A673 (cell line): Measurements from ENCODE around the gene AMH. TPM values are rescaled to one million over a fixed set of nuclear protein-coding genes. Genes with fewer than 3 reads are reported as not detected.

ENCODE experiments used
- BruUV-seq: library from RNA; stranded (reverse); fragments of 400-500 nt; replicated peaks from 2 replicates; lab custom pipeline; 2021; lab: Mats Ljungman, UMichigan
- CTCF ChIA-PET: fragments of 300-600 bp; sonication (Branson Sonifier 250); formaldehyde crosslinking; loops from one replicate; lab custom pipeline; 2022; ENCODE audit warnings: antibody characterized with exemption; lab: Charles Lee
- POLR2A ChIA-PET: fragments of 300-600 bp; sonication (Branson Sonifier 250); formaldehyde crosslinking; loops from one replicate; lab custom pipeline; 2022; ENCODE audit warnings: antibody characterized with exemption; ENCODE audit not compliant: low non-redundant PET; lab: Charles Lee
- DNase-seq: peaks from one replicate; pipeline ENCODE4 v3.0.0-alpha.2; 2015; ENCODE audit warnings: low spot score
- H3K27ac ChIP-seq: fragments of 200-600 bp; sonication (generic); 2 replicates; pipeline ENCODE4 v1.5.1; 2016; ENCODE audit warnings: mixed run types, low read depth, mild to moderate bottlenecking, mixed read lengths, antibody characterized with exemption, low read length; ENCODE audit not compliant: poor library complexity, severe bottlenecking
- H3K27me3 ChIP-seq: fragments of 200-600 bp; sonication (generic); replicated peaks from 2 replicates; pipeline ENCODE4 v1.6.1; 2017; ENCODE audit warnings: mixed run types, low read depth, mild to moderate bottlenecking, mixed read lengths, antibody characterized with exemption, low read length; ENCODE audit not compliant: insufficient read depth, poor library complexity
- H3K36me3 ChIP-seq: fragments of 200-600 bp; sonication (generic); 2 replicates; pipeline ENCODE4 v1.6.1; 2016; ENCODE audit warnings: mixed run types, mild to moderate bottlenecking, mixed read lengths, antibody characterized with exemption, low read length; ENCODE audit not compliant: insufficient read depth, poor library complexity, severe bottlenecking
- H3K4me1 ChIP-seq: fragments of 200-600 bp; sonication (generic); 2 replicates; pipeline ENCODE4 v1.6.1; 2017; ENCODE audit warnings: mixed run types, mild to moderate bottlenecking, mixed read lengths, antibody characterized with exemption, low read length; ENCODE audit not compliant: insufficient read depth, poor library complexity, severe bottlenecking
- H3K4me3 ChIP-seq: fragments of 200-600 bp; sonication (generic); 2 replicates; pipeline ENCODE4 v1.5.1; 2016; ENCODE audit warnings: low read depth, mixed run types, mild to moderate bottlenecking, mixed read lengths, low read length; ENCODE audit not compliant: poor library complexity, severe bottlenecking
- H3K9me3 ChIP-seq: fragments of 200-600 bp; sonication (generic); 2 replicates; pipeline ENCODE4 v1.6.1; 2016; ENCODE audit warnings: mixed run types, low read depth, mild to moderate bottlenecking, mixed read lengths, antibody characterized with exemption, low read length; ENCODE audit not compliant: poor library complexity, severe bottlenecking
- EZH2 ChIP-seq: fragments of 200-600 bp; sonication (generic); IDR thresholded peaks from 2 replicates; pipeline ENCODE4 v1.6.1; 2017; ENCODE audit warnings: borderline replicate concordance, low read depth, mild to moderate bottlenecking, mixed read lengths, antibody characterized with exemption, low read length; ENCODE audit not compliant: poor library complexity, severe bottlenecking
- intact Hi-C: fragments of 100-400 bp; cut with micrococcal nuclease; formaldehyde crosslinking; loops from one replicate; pipeline ENCODE4 v1.10.0; 2022; ENCODE audit not compliant: unreplicated experiment
- total RNA-seq: library from RNA; stranded (reverse); gene quantifications from 2 replicates; pipeline ENCODE4 v1.2.3, GENCODE V29; 2021
- TF ChIP-seq, protein P1 (sequence below): fragments of 300-800, 200-600 bp; sonication (generic); conservative IDR thresholded peaks from 2 replicates; pipeline ENCODE4 v1.5.1; 2017; ENCODE audit warnings: low read depth, mild to moderate bottlenecking, antibody characterized with exemption, low read length, moderate library complexity, mixed read lengths

The AMH gene
- total RNA-seq, 1 experiment from 2014 or later: 16.3 TPM

DNA sequence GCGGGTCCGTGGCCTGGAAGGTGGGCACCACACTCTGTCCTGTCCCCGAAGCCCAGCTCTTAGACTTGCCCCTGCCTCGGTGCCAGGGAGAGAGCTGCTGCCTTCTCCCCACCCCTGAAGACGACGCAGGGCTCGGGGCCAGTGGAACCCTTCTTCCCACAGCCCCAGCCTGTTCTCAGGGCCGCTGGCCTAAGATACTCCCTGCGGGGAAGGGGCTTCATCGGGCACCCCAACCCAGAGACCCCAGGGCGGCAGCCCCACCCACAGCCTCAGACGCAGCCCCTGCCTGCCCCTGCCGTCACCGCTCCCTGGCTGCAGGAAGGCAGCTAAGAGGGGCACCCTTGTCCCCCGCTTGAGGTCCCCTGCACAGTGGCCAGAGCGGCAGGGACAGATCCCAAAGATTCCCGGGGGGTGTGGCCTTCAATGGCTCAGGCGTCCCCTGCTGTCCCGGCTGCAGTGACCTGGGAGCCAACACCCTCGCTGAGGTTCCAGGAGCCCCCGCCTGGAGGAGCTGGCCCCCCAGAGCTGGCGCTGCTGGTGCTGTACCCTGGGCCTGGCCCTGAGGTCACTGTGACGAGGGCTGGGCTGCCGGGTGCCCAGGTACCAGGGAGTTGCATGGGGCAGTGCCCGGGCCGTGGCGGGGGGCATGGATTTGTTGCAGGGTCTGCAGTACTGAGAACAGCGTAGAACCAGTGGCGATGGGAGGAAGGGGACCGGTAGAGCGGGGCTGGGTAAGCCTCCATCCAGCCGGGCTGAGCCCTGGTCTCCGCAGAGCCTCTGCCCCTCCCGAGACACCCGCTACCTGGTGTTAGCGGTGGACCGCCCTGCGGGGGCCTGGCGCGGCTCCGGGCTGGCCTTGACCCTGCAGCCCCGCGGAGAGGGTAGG is 1.0 kb downstream of the AMH start:
- peaks cover 28% of the 10 kb centered on the region for H3K36me3 ChIP-seq
- no peak overlapping the region for H3K27ac ChIP-seq
- H3K9me3 ChIP-seq: no peaks in the 10 kb centered on the region
- H3K4me3 ChIP-seq: no peak overlapping the region
- POLR2A ChIA-PET: interaction anchor here (0.5 to 0.7 kb wide), 3 partner anchors 25 to 162 kb away, joined by 3 to 4 read pairs (median 3); no protein-coding TSS in a partner anchor
- BruUV-seq: no TSS peak
- TF ChIP-seq, protein P1, sequence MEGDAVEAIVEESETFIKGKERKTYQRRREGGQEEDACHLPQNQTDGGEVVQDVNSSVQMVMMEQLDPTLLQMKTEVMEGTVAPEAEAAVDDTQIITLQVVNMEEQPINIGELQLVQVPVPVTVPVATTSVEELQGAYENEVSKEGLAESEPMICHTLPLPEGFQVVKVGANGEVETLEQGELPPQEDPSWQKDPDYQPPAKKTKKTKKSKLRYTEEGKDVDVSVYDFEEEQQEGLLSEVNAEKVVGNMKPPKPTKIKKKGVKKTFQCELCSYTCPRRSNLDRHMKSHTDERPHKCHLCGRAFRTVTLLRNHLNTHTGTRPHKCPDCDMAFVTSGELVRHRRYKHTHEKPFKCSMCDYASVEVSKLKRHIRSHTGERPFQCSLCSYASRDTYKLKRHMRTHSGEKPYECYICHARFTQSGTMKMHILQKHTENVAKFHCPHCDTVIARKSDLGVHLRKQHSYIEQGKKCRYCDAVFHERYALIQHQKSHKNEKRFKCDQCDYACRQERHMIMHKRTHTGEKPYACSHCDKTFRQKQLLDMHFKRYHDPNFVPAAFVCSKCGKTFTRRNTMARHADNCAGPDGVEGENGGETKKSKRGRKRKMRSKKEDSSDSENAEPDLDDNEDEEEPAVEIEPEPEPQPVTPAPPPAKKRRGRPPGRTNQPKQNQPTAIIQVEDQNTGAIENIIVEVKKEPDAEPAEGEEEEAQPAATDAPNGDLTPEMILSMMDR: no peak
- TF ChIP-seq EZH2: no peak
- H3K27me3 ChIP-seq: no peaks in the 10 kb centered on the region
- no peaks in the 10 kb centered on the region for H3K4me1 ChIP-seq
- intact Hi-C loops: no loop called here
- CTCF ChIA-PET: no interaction called here
- DNase-seq: no peak

DNA sequence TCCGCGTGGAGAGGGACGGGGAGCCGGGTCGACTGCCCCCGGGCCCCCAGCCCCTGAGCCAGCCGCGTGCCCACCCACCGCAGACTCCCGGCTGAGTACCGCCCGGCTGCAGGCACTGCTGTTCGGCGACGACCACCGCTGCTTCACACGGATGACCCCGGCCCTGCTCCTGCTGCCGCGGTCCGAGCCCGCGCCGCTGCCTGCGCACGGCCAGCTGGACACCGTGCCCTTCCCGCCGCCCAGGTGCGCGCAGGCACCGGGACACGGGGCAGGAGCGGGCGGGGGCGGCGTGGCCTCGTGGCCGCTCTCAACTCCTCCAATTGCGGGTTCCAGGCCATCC is 1.6 kb downstream of the AMH start:
- CTCF ChIA-PET: no interaction called here
- no peaks in the 10 kb centered on the region for H3K9me3 ChIP-seq
- no peaks in the 10 kb centered on the region for H3K4me1 ChIP-seq
- peaks cover 22% of the 10 kb centered on the region for H3K36me3 ChIP-seq
- H3K4me3 ChIP-seq: no peak overlapping the region
- no TSS peak for BruUV-seq
- intact Hi-C loops: no loop called here
- POLR2A ChIA-PET: interaction anchor here (0.6 kb wide), 1 partner anchor 24 kb away, joined by 3 read pairs; no protein-coding TSS in a partner anchor
- DNase-seq: no peak
- no peak overlapping the region for H3K27ac ChIP-seq
- TF ChIP-seq, protein P1: no peak
- H3K27me3 ChIP-seq: no peaks in the 10 kb centered on the region

DNA sequence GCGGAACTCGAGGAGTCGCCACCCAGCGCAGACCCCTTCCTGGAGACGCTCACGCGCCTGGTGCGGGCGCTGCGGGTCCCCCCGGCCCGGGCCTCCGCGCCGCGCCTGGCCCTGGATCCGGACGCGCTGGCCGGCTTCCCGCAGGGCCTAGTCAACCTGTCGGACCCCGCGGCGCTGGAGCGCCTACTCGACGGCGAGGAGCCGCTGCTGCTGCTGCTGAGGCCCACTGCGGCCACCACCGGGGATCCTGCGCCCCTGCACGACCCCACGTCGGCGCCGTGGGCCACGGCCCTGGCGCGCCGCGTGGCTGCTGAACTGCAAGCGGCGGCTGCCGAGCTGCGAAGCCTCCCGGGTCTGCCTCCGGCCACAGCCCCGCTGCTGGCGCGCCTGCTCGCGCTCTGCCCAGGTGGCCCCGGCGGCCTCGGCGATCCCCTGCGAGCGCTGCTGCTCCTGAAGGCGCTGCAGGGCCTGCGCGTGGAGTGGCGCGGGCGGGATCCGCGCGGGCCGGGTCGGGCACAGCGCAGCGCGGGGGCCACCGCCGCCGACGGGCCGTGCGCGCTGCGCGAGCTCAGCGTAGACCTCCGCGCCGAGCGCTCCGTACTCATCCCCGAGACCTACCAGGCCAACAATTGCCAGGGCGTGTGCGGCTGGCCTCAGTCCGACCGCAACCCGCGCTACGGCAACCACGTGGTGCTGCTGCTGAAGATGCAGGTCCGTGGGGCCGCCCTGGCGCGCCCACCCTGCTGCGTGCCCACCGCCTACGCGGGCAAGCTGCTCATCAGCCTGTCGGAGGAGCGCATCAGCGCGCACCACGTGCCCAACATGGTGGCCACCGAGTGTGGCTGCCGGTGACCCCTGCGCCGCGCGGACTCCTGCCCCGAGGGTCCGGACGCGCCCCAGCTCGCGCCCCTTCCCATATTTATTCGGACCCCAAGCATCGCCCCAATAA is 2.3 kb downstream of the AMH start:
- no TSS peak for BruUV-seq
- intact Hi-C loops: no loop called here
- POLR2A ChIA-PET: no interaction called here
- no peak overlapping the region for H3K4me3 ChIP-seq
- no peak overlapping the region for H3K27ac ChIP-seq
- no peaks in the 10 kb centered on the region for H3K27me3 ChIP-seq
- no peaks in the 10 kb centered on the region for H3K4me1 ChIP-seq
- peaks cover 15% of the 10 kb centered on the region for H3K36me3 ChIP-seq
- CTCF ChIA-PET: no interaction called here
- no peaks in the 10 kb centered on the region for H3K9me3 ChIP-seq
- no peak for DNase-seq
- TF ChIP-seq, protein P1: no peak
- no peak for TF ChIP-seq EZH2
